ENCODE measurements around the gene GPATCH2L. TPM values are rescaled to one million over a fixed set of nuclear protein-coding genes. Genes with fewer than 3 reads are reported as not detected.

GPATCH2L gene
- total RNA-seq, 4 donors from 2014 or later = 47.1 to 67.1 (median 58.4) TPM

DNA sequence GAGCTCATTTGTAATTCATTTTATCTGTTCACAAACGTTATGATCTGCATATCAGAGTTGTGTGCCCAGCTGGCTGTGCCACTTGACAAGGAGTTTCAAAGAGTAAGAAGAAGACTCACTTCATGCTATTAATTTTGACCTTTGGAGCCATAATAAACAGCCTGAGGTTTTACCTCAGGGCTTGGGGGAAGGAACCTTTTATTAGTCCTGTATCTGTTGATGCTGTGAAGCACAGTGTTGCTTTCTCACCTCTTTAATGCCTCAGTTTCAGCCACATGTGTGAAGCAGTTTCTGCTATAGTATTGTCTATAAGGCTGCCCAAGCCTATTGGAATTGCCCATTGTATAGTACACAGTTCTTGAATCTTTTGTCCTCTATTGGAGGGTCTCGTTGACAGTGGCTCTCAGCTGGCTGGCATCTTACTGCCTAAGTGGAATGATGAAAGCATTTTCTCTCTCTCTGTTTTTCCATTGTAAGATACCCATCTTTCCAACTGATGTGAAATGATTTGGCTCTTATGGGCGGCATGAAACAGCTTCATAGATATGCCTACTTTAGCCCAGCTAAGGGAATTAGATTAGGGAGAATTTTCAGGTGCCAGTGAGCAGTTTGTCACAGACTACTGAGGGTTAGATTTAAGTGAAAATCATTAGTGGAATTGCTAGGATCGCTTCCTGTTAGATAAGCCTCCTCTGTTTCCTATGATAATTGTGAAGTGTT, 34.7 kb downstream of the GPATCH2L start:
- TF ChIP-seq, protein P1, sequence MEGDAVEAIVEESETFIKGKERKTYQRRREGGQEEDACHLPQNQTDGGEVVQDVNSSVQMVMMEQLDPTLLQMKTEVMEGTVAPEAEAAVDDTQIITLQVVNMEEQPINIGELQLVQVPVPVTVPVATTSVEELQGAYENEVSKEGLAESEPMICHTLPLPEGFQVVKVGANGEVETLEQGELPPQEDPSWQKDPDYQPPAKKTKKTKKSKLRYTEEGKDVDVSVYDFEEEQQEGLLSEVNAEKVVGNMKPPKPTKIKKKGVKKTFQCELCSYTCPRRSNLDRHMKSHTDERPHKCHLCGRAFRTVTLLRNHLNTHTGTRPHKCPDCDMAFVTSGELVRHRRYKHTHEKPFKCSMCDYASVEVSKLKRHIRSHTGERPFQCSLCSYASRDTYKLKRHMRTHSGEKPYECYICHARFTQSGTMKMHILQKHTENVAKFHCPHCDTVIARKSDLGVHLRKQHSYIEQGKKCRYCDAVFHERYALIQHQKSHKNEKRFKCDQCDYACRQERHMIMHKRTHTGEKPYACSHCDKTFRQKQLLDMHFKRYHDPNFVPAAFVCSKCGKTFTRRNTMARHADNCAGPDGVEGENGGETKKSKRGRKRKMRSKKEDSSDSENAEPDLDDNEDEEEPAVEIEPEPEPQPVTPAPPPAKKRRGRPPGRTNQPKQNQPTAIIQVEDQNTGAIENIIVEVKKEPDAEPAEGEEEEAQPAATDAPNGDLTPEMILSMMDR (IDR thresholded peaks at IDR 0.05; ENCODE audit: low read depth) = no peak

DNA sequence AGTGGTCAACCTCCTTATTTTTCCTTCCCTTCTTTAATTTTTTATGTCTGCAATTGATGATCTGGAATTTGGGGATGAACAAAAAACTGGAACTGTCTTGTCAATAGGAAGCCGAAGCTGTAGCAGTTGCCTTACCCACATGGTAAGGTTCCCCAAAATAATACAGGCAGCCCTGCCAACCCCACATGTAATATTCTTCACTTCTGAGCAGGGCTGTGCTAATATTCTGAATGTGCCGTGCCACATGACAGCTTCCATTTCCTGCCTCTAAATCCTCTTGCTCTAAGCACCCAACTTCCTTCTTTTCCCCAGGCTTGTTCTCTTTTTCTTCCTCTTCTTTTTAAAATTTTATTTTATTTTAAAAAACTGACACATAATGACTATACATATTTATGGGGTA, 39.6 kb downstream of the GPATCH2L start:
- TF ChIP-seq, protein P1 (IDR thresholded peaks at IDR 0.05; ENCODE audit: low read depth) = no peak

DNA sequence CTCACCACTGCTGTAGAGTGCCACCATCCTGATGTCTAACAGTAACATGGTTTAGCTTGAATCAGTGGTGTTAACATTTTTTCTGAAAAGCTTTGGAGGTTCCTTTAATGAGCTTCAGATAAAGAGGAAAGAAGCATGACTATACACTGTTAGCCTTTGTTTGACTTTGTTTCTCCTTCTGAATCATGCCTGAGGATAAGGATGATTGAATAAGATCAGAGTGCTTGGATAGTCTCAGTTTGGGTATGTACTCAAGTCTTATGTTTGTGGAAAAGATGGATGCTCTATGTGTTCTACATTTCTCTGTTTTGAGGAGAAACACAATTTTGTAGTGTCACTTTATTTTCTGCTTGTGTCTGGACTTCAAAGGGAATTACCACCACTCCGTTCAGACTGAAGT, 42.0 kb downstream of the GPATCH2L start:
- TF ChIP-seq, protein P1 (IDR thresholded peaks at IDR 0.05; ENCODE audit: low read depth) = no peak

DNA sequence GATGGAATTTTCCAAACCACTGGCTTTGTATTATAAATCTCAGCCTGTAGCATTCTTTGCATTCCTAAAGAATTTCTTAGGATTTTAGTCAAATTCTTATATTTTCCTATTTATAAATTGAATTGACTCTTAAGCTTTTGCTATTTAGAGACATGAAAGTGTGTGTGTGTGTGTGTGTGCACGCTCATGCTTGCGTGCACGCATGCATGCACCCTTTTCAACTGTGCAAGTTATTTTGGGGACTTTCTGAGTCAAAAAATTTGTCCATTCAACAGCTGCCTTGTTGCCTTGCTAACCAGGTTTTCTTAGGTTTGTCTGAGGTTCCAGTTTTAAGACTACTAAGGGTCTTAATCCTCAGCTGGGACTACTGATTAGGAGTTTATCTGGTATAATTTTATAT, 42.6 kb downstream of the GPATCH2L start:
- TF ChIP-seq, protein P1 (IDR thresholded peaks at IDR 0.05; ENCODE audit: low read depth) = no peak

DNA sequence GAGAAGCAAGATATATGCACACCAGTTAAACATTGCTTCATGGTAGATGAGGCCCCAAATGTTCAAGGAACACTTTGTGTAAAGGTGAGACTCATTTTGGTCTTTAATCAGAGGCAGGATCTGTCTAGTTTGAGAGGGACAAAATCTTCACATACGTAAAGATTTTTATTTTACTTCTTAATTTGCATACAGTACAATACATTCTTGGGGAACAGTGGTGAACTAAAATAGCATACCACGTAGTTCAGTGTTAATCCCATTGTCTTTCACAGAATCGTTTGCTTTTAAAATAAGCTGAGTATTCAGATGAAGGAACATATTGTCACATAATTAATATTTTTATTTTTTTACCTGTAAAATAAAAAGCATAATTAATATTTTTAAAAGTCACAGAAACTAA, 43.3 kb downstream of the GPATCH2L start:
- TF ChIP-seq, protein P1 (IDR thresholded peaks at IDR 0.05; ENCODE audit: low read depth) = no peak

DNA sequence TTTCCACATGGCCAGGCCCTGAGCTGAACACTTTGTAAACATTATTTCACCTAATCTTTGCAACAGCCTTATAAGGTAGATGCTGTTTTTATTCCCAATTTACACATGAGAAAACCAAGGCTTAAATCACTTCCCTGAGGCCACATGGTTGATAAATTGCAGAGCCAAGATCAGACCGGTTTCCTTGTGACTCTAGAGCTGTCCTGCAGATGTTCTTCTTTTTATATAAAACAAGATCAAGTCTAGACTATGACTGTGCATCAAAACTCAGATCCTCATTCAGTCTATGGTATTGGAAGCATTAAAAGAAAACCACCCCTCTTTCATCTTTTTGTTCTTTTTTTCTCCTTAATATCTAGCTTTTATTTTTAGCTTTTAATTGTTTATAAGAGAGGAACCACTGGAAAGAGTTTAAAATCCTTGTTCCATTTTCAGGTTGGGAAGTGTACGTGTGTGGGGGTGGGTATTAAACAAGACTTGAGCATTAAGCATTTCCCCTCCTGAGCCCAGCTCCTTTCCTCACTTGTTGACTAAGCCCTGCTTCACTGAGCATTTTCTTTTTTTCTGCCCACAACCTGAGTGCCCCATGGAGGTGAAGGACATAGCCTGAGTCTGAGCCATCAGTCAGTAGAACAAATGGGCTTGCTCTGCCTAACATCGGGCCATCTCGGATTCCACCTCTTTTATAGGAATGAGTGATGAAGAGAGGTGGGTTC, 45.4 kb downstream of the GPATCH2L start:
- TF ChIP-seq, protein P1 (IDR thresholded peaks at IDR 0.05; ENCODE audit: low read depth) = no peak

DNA sequence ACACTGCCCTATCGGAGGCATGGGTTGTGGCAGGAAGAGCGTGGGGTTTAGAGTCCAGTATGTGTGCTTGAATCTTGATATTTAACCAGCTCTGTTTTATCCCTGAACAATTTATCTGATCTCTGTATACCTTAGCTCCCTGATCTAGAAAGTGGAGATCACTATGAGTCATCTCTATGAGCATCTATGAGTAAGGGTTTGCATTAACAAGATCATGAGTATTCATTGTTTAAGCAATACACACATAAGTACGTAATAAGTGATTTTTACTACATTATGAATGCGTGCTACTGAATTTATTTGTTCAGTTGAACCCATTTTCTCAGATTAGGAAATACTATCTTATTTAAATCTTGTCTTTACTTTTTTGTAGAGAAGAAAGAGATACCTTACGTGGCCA, 49.4 kb downstream of the GPATCH2L start:
- TF ChIP-seq, protein P1 (IDR thresholded peaks at IDR 0.05; ENCODE audit: low read depth) = no peak
